K562 (cell line): ENCODE measurements around the gene B3GALT4. TPM values are rescaled to one million over a fixed set of nuclear protein-coding genes. Genes with fewer than 3 reads are reported as not detected.

ENCODE experiments used
- CTBP1 ChIP-seq: fragments of 450-650 bp; IDR thresholded peaks from 2 replicates; pipeline ENCODE4 v1.6.1; 2016; ENCODE audit warnings: borderline replicate concordance
- GTF2A2 ChIP-seq: IDR thresholded peaks from 2 replicates; pipeline ENCODE4 v1.6.1; 2016; ENCODE audit warnings: mild to moderate bottlenecking, missing genetic modification characterization, missing compliant biosample characterization
- PHF21A ChIP-seq: fragments of 450-650 bp; IDR thresholded peaks from 2 replicates; pipeline ENCODE4 v1.6.1; 2017; ENCODE audit warnings: low read depth, borderline replicate concordance
- RBM25 ChIP-seq: fragments of 200-400 bp; formaldehyde crosslinking; IDR thresholded peaks from 2 replicates; pipeline ENCODE4 v1.6.1; 2018; ENCODE audit warnings: low read length, low read depth, moderate library complexity; ENCODE audit not compliant: severe bottlenecking
- ZFP36 ChIP-seq: fragments of 150-350 bp; IDR thresholded peaks from 2 replicates; pipeline ENCODE4 v1.6.1; 2018; ENCODE audit warnings: low read length, low read depth; ENCODE audit not compliant: partially characterized antibody
- polyA plus RNA-seq, 8 experiments: library from polyadenylated mRNA; depleted of rRNA in 4 of 8; stranded (reverse) in 5 of 8; unstranded in 3 of 8; fragments of >200 nt; fragmentation: Nextera tagmentation in 2 of 8; fragmentation: Illumina TruSeq in 1 of 8; extraction: Ambion mirVana in 2 of 8; extraction: Trizol in 1 of 8; gene quantifications; 2 replicates each; pipeline versions ENCODE4 v1.2.1 to v1.2.3, GENCODE V29; 2011 to 2014; ENCODE audit warnings: inconsistent platforms in 1 of 8, missing spikeins in 1 of 8
- total RNA-seq, 7 experiments: library from RNA; depleted of rRNA in 6 of 7; stranded (reverse); fragments of >200 nt in 6 of 7; fragmentation: Illumina TruSeq in 2 of 7; extraction: Trizol in 2 of 7; gene quantifications; 2 replicates each; pipeline versions ENCODE4 v1.2.1 to v1.2.3, GENCODE V29; 2011 to 2021; ENCODE audit warnings: low replicate concordance in 1 of 7
- TF ChIP-seq, protein P1 (sequence below): fragments of 450-650 bp; IDR thresholded peaks from 2 replicates; pipeline ENCODE4 v1.6.1; 2016; ENCODE audit warnings: mild to moderate bottlenecking, moderate library complexity

B3GALT4 gene
- total and polyA plus RNA-seq, 9 of the 15 experiments (the other 6 are each of a cell fraction or from before 2014, with no cell fraction given) = 0.11 to 1.3 (median 0.53) TPM; not detected in 1

DNA sequence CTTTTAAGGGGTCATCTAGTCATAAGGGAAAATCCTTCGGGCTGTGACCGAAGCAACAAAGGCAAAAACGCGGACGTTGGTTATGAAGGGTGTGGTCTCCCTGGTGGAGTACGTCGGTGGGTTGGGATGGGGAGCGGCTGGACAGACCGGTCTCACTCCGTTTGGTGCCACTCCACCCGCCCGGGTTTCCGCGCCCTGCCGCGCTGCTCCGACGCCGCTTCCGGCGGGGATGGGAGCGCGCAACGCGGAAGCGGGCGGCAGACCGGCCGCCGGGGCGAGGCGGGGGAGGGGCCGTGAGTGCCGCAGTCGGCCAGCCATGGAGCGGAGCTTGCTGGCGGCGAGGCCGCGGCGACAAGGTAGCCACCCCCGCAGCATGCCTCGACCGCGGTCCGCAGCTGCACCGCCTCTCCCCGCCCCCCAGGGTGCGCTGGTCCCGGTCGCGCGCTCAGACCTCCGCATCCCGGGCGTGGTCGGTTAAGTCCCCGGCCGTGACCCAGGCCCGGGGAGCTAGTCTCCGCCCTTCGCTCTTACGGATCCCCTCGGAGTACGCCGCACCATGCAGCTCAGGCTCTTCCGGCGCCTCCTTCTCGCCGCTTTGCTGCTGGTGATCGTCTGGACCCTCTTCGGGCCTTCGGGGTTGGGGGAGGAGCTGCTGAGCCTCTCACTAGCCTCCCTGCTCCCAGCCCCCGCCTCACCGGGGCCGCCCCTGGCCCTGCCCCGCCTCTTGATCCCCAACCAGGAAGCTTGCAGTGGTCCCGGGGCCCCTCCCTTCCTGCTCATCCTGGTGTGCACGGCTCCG lies at the start of gene B3GALT4 (continued):
- TF ChIP-seq, protein P1, sequence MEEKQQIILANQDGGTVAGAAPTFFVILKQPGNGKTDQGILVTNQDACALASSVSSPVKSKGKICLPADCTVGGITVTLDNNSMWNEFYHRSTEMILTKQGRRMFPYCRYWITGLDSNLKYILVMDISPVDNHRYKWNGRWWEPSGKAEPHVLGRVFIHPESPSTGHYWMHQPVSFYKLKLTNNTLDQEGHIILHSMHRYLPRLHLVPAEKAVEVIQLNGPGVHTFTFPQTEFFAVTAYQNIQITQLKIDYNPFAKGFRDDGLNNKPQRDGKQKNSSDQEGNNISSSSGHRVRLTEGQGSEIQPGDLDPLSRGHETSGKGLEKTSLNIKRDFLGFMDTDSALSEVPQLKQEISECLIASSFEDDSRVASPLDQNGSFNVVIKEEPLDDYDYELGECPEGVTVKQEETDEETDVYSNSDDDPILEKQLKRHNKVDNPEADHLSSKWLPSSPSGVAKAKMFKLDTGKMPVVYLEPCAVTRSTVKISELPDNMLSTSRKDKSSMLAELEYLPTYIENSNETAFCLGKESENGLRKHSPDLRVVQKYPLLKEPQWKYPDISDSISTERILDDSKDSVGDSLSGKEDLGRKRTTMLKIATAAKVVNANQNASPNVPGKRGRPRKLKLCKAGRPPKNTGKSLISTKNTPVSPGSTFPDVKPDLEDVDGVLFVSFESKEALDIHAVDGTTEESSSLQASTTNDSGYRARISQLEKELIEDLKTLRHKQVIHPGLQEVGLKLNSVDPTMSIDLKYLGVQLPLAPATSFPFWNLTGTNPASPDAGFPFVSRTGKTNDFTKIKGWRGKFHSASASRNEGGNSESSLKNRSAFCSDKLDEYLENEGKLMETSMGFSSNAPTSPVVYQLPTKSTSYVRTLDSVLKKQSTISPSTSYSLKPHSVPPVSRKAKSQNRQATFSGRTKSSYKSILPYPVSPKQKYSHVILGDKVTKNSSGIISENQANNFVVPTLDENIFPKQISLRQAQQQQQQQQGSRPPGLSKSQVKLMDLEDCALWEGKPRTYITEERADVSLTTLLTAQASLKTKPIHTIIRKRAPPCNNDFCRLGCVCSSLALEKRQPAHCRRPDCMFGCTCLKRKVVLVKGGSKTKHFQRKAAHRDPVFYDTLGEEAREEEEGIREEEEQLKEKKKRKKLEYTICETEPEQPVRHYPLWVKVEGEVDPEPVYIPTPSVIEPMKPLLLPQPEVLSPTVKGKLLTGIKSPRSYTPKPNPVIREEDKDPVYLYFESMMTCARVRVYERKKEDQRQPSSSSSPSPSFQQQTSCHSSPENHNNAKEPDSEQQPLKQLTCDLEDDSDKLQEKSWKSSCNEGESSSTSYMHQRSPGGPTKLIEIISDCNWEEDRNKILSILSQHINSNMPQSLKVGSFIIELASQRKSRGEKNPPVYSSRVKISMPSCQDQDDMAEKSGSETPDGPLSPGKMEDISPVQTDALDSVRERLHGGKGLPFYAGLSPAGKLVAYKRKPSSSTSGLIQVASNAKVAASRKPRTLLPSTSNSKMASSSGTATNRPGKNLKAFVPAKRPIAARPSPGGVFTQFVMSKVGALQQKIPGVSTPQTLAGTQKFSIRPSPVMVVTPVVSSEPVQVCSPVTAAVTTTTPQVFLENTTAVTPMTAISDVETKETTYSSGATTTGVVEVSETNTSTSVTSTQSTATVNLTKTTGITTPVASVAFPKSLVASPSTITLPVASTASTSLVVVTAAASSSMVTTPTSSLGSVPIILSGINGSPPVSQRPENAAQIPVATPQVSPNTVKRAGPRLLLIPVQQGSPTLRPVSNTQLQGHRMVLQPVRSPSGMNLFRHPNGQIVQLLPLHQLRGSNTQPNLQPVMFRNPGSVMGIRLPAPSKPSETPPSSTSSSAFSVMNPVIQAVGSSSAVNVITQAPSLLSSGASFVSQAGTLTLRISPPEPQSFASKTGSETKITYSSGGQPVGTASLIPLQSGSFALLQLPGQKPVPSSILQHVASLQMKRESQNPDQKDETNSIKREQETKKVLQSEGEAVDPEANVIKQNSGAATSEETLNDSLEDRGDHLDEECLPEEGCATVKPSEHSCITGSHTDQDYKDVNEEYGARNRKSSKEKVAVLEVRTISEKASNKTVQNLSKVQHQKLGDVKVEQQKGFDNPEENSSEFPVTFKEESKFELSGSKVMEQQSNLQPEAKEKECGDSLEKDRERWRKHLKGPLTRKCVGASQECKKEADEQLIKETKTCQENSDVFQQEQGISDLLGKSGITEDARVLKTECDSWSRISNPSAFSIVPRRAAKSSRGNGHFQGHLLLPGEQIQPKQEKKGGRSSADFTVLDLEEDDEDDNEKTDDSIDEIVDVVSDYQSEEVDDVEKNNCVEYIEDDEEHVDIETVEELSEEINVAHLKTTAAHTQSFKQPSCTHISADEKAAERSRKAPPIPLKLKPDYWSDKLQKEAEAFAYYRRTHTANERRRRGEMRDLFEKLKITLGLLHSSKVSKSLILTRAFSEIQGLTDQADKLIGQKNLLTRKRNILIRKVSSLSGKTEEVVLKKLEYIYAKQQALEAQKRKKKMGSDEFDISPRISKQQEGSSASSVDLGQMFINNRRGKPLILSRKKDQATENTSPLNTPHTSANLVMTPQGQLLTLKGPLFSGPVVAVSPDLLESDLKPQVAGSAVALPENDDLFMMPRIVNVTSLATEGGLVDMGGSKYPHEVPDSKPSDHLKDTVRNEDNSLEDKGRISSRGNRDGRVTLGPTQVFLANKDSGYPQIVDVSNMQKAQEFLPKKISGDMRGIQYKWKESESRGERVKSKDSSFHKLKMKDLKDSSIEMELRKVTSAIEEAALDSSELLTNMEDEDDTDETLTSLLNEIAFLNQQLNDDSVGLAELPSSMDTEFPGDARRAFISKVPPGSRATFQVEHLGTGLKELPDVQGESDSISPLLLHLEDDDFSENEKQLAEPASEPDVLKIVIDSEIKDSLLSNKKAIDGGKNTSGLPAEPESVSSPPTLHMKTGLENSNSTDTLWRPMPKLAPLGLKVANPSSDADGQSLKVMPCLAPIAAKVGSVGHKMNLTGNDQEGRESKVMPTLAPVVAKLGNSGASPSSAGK = no peak
- TF ChIP-seq CTBP1 (peak; percentile 100), RBM25 (no peak), GTF2A2 (no peak), PHF21A (no peak), ZFP36 (peak; percentile 4)
